Adrenal gland (tissue), 12 donors: ENCODE data around the gene FYN. TPM values are rescaled to one million over a fixed set of nuclear protein-coding genes. Genes with fewer than 3 reads are reported as not detected.
"Not testable (repeated sequence)": the region's sequence is repeated elsewhere in the genome, so short reads cannot be mapped to it uniquely, and the experiment has no call there.

Source experiments
- DNase-seq, 7 donors: peaks; one replicate each; pipeline ENCODE4 v3.0.0-alpha.2; 2019 to 2020
- H3K27ac ChIP-seq, 5 donors: fragments of 200-600 bp; sonication (generic) in 4 of 5; 1 replicate in 3 of 5; 2 replicates in 2 of 5; pipeline versions ENCODE4 v1.5.1 to v1.8.0; 2016 to 2020; ENCODE audit warnings: mild to moderate bottlenecking in 1 of 5
- H3K27me3 ChIP-seq: fragments of 200-600 bp; 2 replicates; pipeline ENCODE4 v1.8.0; 2021
- H3K36me3 ChIP-seq, 2 donors: fragments of 200-600 bp; replicated peaks in 1 of 2; 1 replicate in 1 of 2; 2 replicates in 1 of 2; pipeline versions ENCODE4 v1.5.1 to v1.8.0; 2018 to 2022
- H3K4me1 ChIP-seq, 2 donors: fragments of 200-600 bp; replicated peaks in 1 of 2; 1 replicate in 1 of 2; 2 replicates in 1 of 2; pipeline versions ENCODE4 v1.5.1 to v1.8.0; 2018 to 2021
- H3K4me3 ChIP-seq, 4 donors: fragments of 200-600 bp; sonication (generic) in 3 of 4; one replicate each; pipeline ENCODE4 v1.5.1; 2016 to 2018
- H3K9me3 ChIP-seq, 3 donors: fragments of 200-600 bp; sonication (generic) in 1 of 3; replicated peaks in 1 of 3; 1 replicate in 2 of 3; 2 replicates in 1 of 3; pipeline versions ENCODE4 v1.5.1 to v1.8.0; 2016 to 2021
- CTCF ChIP-seq, 6 experiments: fragments of 450-650 bp in 4 of 6; fragments of 200-600 bp in 2 of 6; sonication (generic) in 1 of 6; IDR thresholded peaks; 1 replicate in 5 of 6; 2 replicates in 1 of 6; pipeline versions ENCODE4 v1.5.1 to v1.8.0; 2016 to 2021; ENCODE audit warnings: antibody characterized with exemption in 6 of 6, mild to moderate bottlenecking in 2 of 6, moderate library complexity in 1 of 6
- POLR2A ChIP-seq, 2 donors: fragments of 450-650 bp; IDR thresholded peaks; one replicate each; pipeline ENCODE4 v1.6.1; 2017; ENCODE audit warnings: antibody characterized with exemption in 2 of 2, mild to moderate bottlenecking in 2 of 2, moderate library complexity in 1 of 2
- WGBS, 4 donors: extraction: QIAGEN DNeasy Blood & Tissue Kit in 2 of 4; methylation state at CpG; one replicate each; pipeline versions ENCODE4 v1.1.5 to v1.1.7; 2013 to 2017; 5-methylcytosine and 5-hydroxymethylcytosine counted together
- intact Hi-C, 2 donors: fragments of 100-400 bp; cut with DNase I; formaldehyde crosslinking; loops; one replicate each; pipeline versions ENCODE4 v1.14.1 to v1.15.0; 2022 to 2023
- polyA plus RNA-seq, 3 donors: library from polyadenylated mRNA; stranded (reverse); fragments of 200-250 nt in 2 of 3; fragments of 350-450 nt in 1 of 3; fragmentation: Illumina TruSeq in 1 of 3; extraction: RNeasy Lipid Tissue Mini Kit (QIAGEN cat#74804) in 1 of 3; gene quantifications; one replicate each; pipeline ENCODE4 v1.2.3, GENCODE V29; 2013 to 2014
- total RNA-seq, 9 donors: library from RNA; depleted of rRNA in 4 of 9; stranded (reverse); fragments of >200 nt in 4 of 9; fragments of 120-200 nt in 1 of 9; fragmentation: NEBNext Ultra II Directional in 1 of 9; extraction: Animal tissue kit (Norgen Biotek cat#: 25700) in 1 of 9; gene quantifications; one replicate each; pipeline versions ENCODE4 v1.1.0 to v1.2.4, GENCODE V29; 2013 to 2023
- donor health status: healthy with polysubstance abuse.
- donor health status: Bipolar disorder and iron deficiency.
- donor health status: DM: yes; HTN: yes; CAD: no.
- donor health status: DM: no; HTN: no; CAD: no.
- donor health status: DM: no; HTN: no; CAD: no.
- donor health status: DM: yes; HTN: yes; CAD: no.

The FYN gene
- total and polyA plus RNA-seq, 12 donors, result 10.7 to 36.5 (median 19.8) TPM

- TF ChIP-seq POLR2A (IDR thresholded peaks at IDR 0.05), result no peak
- TF ChIP-seq CTCF (IDR thresholded peaks at IDR 0.05), result no peak
- peaks cover 0 to 7% of the 10 kb centered on the region in 2 donors for H3K4me1 ChIP-seq
Observed at GRCh38 chr6:111837641-111838500, 35.4 kb downstream of the FYN start.

DNA sequence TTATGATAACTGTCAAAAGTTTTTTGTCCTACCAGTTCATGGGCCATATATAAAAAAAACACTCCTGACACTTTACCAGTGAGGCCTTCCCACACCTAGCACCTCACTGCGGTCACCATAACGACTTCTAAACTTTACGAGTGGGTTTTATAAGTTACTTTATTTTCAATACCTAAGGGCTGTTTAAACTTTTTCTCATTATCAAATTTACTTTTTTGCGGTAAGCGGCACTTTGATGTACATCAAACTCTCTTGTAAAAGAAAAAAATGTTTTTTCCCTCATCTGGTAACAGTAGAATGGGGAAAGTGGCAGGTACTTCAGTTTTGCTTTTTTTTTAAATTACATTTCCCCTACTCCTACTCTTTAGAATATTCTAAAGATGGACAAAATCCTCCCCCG, 36.2 kb downstream of the FYN start:
- intact Hi-C loops, result no loop called here
- Histone ChIP-seq H3K27me3 (no peaks in the 10 kb centered on the region), H3K4me1 (peaks cover 0 to 7% of the 10 kb centered on the region in 2 donors), H3K36me3 (no peaks in the 10 kb centered on the region), H3K27ac (no peak overlapping the region), H3K9me3 (no peaks in the 10 kb centered on the region), H3K4me3 (no peak overlapping the region)
- DNase-seq, result no peak
- 88 to 92% (median 91%) methylated on average over 6 of the region's 6 CpGs for WGBS, 4 donors
- no peak for TF ChIP-seq POLR2A (IDR thresholded peaks at IDR 0.05)
- no peak for TF ChIP-seq CTCF (IDR thresholded peaks at IDR 0.05)

More at GRCh38 chr6:111837641-111838500, 35.4 kb downstream of the FYN start:
- H3K36me3 ChIP-seq, result no peaks in the 10 kb centered on the region
- no peak for DNase-seq
- no peaks in the 10 kb centered on the region for H3K27me3 ChIP-seq
- intact Hi-C loops, result no loop called here
- no peak overlapping the region for H3K27ac ChIP-seq
- no peaks in the 10 kb centered on the region for H3K9me3 ChIP-seq
- H3K4me3 ChIP-seq, result no peak overlapping the region
- 76 to 86% (median 81%) methylated on average over 8 of the region's 8 CpGs for WGBS, 4 donors

- H3K9me3 ChIP-seq, result no peaks in the 10 kb centered on the region
- no peak overlapping the region for H3K27ac ChIP-seq
- TF ChIP-seq POLR2A (IDR thresholded peaks at IDR 0.05) (no peak), CTCF (IDR thresholded peaks at IDR 0.05) (no peak)
- no peaks in the 10 kb centered on the region for H3K4me1 ChIP-seq
- DNase-seq, result no peak
- WGBS, 4 donors, result 51 to 76% (median 68%) methylated on average over 1 of the region's 1 CpG
- no peaks in the 10 kb centered on the region for H3K27me3 ChIP-seq
- no peaks in the 10 kb centered on the region for H3K36me3 ChIP-seq
- H3K4me3 ChIP-seq, result no peak overlapping the region
- intact Hi-C loops, result no loop called here
Observed at GRCh38 chr6:111835807-111836206, 37.4 kb downstream of the FYN start.

- intact Hi-C loops, H3K4me1 ChIP-seq: not testable (repeated sequence)
Observed at GRCh38 chr6:111835398-111835797, 37.9 kb downstream of the FYN start.

GRCh38 chr6:111834356-111834755, 38.9 kb downstream of the FYN start:
- DNase-seq, result no peak
- no peak for TF ChIP-seq POLR2A (IDR thresholded peaks at IDR 0.05)
- no peak for TF ChIP-seq CTCF (IDR thresholded peaks at IDR 0.05)
- intact Hi-C loops, result no loop called here
- Histone ChIP-seq H3K36me3 (no peaks in the 10 kb centered on the region), H3K4me3 (no peak overlapping the region), H3K4me1 (no peaks in the 10 kb centered on the region), H3K9me3 (no peaks in the 10 kb centered on the region), H3K27ac (no peak overlapping the region), H3K27me3 (no peaks in the 10 kb centered on the region)
- WGBS, 4 donors, result 71 to 85% (median 75%) methylated on average over 3 to 4 of the region's 4 CpGs

More at GRCh38 chr6:111835398-111835797, 37.9 kb downstream of the FYN start:
- not testable (repeated sequence) for H3K27ac ChIP-seq, H3K9me3 ChIP-seq, DNase-seq, H3K36me3 ChIP-seq, H3K4me3 ChIP-seq, H3K27me3 ChIP-seq
- WGBS, 4 donors, result 79 to 89% (median 84%) methylated on average over 7 of the region's 7 CpGs
